Ecto neural progenitor cell (in vitro differentiated cells): Measurements from ENCODE around the gene LSM14B.
"Not testable (repeated sequence)": the region's sequence is repeated elsewhere in the genome, so short reads cannot be mapped to it uniquely, and the experiment has no call there.

Experiments
- DNase-seq: peaks from one replicate; pipeline ENCODE4 v3.0.0-alpha.2; 2018; ENCODE audit warnings: low spot score

Gene LSM14B

DNA sequence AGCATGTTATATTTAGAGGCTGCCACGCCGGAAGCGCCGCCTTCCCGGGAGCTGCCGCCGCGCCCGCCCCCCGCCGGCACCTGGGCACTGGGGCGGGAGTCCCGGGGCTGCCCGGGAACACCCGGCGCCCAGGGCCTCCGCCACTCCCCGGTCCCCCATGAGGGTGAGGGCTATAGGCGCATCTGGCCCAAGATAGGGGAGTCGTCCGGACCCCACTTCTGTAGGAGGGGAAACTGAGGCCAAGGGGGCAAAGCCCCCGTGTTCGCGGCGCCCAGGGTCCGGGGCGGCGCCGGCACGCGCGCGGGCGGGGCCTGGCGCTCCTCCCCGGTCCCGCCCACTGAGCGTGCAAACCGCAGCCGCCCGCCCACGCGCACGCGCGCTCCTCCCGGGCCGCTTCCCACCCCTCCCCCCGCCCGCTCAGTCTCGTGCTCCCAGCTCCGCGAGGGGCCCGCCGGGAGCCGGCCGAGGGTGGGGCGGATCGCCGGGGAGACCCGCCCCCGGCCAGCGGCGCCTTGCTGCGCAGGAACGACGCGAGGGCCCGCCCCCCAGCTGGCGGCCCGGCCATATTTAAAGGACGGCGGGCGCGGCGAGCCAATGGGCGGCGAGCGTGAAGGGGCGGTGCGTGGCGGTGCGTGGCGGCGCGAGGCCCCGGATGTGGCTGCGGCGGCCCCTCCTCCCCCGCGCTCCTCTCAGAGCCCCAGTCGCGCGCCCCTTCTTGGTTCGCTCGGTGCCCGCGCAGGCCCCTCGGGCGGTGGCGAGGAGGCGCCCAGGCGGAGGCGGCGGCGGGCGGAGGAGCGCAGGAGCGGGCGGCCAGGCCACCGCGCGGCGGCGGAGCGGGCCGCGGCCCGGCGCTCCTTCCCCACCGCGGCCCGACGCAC is at the start of gene LSM14B:
Gene LSM14B, plus strand, starts transcription at position 700 of the 878 bp plus-strand sequence. CDS start 192 bp downstream, outside the sequence.
- DNase-seq: peak; percentile 97

DNA sequence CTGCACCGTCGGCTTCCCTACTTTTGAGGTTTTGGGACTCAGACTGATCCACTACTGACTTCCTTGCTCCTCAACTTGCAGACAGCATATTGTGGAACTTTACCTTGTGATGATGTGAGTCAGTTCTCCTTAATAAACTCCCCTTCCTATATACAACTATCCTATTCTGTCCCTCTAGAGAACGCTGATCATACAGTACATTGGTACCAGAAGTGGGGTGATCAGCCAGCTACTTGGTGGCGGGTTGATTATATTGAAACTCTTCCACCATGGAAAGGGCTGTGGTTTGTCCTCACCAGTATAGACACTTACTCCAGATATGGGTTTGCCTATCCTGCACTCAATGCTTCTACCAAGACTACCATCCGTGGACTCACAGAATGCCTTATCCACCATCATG is 49.0 kb upstream of the LSM14B start:
- no peak for DNase-seq

DNA sequence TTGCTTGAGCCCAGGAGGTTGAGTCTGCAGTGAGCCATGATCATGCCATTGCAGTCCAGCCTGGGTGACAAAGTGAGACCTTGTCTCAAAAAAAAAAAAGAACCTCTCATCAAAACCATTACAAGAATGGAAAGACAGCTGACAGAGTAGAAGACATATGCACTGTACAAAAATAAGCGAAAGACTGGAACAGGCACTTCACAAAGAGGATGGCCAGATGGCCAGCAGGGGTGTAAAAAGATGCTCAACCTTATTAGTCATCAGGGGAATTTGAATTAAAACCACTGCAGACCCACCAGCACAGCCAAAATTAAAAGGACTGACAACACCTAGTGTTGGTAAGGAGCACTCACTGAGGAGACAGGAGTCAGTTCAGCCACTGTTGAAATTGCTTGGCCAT is 43.1 kb upstream of the LSM14B start:
- DNase-seq: no peak

DNA sequence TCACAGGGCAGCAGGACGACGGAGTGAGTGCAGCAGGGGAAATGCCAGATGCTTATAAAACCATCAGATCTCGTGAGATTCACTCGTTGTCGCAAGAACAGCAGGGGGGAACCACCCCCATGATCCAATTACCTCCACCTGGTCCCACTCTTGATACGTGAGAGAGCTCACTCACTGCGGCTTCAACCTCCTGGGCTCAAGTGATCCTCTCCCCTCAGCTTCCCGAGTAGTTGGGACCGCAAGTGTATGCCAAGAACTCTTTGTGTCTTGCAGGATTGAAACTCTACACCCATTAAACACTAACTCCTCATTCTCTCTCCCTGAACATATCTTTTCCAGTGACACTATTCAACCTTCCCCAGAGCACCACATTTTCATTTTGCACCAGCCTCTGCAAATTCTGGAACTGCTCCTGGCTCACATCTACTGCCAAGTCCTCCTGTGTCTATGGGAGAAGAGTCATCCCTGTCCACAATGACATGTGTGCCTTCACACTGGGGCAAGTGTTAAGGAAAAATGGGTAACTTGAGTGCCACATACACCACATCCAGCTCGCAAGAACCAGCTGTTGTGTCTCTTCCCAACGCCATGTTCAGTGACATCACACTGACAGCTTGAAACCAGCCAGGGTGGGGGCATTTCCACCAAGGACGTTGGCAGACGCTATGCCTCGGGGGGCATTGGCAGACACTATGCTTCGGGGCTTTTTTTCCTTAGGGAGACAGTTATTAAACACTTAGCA is 41.9 kb upstream of the LSM14B start:
- DNase-seq: no peak

DNA sequence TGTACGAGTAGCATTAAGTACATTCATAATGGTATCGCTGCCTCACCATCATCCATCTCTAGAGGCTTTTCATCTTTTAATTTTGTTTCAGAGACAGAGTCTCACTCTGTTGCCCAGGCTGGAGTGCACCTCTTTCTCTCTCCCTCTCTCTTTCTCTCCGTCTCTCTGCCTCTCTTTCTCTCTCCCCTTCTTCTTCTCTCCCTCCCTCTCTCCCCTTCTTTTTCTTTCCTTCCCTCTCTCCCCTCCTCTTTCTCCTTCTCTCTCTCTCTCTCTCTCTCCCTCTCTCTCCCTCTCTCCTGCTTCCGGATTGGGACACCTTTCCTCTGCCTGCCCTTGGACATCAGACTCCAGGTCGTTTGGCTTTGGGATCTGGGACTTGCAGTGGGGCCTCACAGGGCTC is 39.0 kb upstream of the LSM14B start:
- DNase-seq: no peak

DNA sequence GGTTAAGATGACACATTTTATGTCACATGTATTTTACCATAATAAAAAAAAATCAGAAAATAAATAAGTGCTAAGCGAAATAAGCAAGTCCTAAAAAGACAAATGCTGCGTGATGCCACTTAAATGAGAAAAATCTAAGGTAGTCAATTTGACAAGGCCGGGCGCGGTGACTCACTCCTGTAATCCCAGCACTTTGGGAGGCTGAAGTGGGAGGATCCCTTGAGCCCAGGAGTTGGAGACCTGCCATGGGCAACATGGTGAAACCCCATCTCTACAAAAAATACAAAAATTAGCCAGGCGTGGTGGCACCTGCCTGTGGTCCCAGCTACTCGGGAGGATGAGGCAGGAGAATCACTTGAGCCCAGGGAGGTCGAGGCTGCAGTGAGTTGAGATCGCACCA is 38.1 kb upstream of the LSM14B start:
- DNase-seq: not testable (repeated sequence)

DNA sequence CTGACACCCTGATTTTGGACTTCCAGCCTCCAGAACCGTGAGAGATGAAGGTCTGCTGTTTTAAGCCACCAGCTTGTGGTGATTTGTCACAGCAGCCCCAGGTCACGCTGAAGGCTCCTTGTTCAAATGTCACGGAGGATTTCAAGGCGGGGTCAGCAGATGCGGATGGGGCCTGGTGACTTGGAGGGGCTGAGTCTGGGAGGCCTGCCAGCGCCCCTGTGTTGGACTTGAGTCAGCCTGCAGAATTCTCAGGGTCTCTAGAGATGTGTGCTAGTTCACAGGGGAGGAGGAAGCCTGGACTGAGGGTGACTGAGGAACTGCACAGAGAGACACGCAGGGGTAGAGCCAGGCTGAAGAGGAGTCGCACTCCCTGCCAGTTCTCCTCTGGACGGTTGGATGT is 37.1 kb upstream of the LSM14B start:
- no peak for DNase-seq

DNA sequence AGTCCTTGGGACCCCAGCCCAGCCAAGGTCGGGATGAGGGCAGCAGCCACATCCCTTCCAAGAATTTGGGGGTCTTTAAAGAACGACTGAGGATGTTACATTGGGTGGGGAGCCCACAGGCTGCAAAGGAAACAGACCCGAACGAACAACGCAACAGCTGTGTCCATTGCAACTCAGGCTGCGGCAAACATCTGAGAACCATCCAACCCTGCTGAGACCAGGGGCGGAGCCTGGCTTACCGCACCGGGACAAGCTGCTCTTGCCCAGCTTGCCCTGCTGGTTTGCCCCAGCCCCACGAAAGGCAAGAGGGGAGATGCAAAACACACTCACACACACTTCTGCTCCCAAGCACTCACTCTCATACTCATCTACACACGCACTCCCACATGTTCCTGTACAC is 35.0 kb upstream of the LSM14B start:
- DNase-seq: no peak

DNA sequence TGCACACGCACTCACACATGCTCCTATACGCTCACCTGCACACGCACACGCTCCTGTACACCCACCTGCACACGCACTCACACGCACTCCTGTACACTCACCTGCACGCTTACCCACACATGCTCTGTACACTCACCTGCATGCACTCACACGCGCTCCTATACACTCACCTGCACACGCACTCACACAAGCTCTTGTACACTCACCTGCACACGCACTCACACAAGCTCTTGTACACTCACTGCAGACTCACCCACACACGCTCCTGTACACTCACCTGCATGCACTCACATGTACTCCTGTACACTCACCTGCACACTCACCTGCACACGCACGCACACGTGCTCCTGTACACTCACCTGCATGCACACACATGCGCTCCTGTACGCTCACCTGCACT is 34.6 kb upstream of the LSM14B start:
- DNase-seq: no peak

DNA sequence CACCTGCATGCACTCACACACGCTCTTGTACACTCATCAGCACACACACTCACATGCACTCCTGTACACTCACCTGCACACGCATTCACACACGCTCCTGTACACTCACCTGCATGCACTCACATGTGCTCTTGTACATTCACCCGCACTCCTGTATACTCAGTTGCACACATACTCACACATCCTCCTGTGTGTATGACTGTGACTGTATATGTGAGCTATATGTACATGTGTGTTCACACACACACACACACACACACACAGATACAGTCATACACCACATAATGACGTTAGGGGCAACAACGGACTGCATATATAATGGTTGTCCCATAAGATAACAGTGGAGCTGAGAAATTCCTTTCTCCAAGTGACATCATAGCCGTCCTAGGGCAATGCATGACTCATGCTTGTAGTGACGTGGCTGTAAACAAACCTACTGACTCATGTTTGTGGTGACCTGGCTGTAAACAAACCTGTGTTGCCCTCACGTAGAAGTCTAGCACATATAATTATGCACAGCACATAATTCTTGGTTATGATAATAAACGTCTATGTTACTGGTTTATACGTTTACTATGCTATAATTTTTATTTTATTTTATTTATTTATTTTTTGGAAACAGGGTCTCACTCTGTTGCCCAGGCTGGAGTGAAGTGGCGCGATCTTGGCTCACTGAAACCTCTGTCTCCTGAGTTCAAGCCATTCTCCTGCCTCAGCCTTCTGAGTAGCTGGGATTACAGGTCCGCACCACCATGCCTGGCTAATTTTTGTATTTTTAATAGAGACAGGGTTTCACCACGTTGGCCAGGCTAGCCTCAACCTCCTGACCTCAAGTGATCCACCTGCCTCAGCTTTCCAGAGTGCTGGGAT is 33.8 kb upstream of the LSM14B start:
- DNase-seq: no peak

DNA sequence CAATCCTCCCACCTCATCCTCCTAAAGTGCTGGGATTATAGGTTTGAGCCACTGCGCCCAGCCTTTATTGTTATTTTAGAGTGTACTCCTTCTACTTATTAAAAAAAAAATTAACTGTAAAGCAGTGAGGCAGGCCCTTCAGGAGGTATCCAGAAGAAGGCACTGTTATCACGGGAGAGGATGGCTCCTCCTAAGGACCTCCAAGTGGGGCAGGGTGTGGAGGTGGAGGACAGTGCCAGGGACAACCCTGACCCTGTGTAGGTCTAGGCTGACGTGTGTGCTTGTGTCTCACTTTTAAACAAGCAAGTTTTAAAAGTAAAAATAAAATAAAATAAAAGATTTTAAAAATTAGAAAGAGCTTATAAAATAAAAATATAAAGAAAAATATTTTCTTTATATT is 32.9 kb upstream of the LSM14B start:
- DNase-seq: no peak

DNA sequence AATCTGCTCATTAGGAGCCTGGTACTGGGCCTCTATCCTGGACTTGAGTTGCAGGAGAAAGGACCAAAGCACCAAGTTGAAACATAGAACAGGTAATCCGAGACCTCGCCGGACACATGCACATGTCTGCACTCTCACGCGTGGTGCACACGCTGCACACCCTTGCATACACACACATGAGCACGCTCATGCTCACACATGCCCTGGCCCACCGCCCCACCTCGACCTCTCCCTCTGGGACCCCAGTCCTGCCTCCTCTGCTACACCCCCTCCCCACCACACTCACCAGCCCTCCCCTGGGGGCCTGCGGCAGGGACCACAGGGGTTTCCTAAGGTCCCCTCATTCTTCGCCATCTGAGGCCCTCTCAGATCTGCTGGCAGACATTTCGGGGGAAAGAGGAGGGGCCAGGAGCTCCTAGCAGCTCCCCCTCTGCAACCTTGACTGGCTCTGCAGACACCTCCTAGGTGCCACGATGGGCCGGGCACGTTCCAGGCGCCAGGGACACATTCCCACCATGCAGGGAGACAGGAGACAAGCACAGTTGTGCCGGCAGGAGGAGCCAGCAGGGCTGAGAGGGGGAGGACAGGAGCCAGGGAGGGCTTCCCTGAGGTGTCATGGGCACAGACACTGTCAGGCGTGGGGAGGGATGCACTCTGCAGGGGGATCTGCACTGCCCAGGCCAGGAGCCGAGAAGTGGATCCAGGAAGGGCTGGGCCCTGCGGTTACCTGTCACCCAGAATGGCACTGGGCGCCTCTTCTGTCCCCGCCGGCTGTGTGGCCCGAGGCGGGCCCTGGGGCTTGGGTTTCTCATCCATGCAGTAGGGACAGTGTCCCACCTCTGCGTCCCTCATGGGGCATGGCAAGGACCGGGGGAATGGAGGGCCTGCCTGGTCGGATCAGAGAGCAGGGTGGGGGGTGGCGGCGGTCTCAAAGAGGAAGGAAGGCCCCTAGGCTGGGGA is 25.6 kb upstream of the LSM14B start:
- DNase-seq: no peak

DNA sequence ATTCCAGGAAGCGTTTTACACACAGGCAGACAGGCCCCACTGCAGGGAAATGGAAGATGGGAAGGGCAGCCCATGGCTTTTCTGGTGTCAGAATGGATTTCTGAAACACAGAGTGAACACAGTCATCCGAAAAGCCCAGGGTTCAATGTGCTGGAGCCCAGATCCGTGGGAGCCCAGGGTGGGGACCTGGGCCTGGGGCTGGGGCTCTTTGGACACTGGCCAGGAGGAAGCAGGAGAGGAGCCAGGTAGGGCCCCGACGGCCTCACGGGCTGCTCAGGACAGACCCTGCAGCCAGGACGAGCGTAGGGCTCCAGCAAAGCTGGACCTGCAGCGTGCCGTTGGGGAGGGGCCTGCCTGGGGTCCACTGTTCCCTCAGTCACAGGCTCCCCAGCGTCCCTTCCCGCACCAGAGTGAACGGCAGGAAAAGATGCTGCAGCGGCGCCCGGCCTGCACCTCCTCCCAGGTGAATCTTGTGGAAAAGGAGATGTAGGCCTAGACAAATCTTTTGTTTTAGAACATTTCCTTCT is 24.3 kb upstream of the LSM14B start:
- no peak for DNase-seq

DNA sequence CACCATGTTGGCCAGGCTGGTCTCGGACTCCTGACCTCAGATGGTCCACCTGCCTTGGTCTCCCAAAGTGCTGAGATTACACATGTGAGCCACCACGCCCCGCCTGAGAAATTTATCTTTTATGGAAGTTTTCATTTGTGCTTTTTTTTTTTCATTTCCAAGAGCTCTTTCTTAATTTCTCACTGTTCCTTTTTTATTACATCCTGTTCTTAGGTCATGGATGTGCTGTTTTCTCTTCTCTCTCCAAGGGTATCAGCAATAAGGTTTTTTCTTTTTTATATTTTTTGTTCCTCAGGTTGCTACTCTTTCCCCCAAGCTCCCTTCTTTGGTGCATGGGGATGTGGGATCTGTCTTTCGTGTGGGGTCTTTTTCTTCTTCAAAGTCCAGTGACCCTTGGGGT is 21.2 kb upstream of the LSM14B start:
- DNase-seq: no peak

DNA sequence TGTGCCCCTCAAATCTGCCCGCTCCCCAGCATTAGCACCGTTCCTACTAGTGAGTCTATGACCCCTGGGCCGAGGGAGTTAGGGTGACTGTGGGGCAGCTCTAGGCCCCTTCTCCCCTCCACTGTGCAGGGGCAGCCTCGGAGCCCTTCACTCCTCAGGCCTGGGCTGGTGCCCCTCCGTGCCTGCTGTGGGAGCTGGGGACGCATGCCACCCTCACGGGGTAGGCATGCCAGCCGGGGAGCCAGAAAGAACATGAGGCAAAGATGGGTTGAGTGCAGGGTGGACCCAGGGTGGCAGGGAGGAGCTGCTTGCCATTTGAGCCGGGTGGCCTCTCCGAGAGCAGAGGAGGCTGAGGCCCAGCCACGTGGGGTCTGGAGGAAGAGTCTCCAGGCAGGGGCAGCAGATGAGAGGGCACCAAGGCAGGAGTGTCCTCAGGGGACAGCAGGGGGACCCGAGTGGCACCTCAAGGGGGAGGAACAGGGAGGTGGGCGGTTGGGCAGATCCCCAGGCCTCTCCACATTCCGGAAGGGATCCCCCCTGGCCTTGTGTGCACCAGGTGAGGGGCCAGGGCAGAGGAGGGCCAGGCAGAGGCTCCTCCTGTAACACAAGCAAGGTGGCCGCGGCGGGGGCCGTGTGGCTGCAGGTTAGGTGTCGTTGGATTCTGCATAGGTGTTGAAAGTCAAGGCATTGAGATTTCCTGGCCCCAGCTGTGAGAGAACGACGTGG is 18.6 kb upstream of the LSM14B start:
- peak; percentile 43 for DNase-seq

DNA sequence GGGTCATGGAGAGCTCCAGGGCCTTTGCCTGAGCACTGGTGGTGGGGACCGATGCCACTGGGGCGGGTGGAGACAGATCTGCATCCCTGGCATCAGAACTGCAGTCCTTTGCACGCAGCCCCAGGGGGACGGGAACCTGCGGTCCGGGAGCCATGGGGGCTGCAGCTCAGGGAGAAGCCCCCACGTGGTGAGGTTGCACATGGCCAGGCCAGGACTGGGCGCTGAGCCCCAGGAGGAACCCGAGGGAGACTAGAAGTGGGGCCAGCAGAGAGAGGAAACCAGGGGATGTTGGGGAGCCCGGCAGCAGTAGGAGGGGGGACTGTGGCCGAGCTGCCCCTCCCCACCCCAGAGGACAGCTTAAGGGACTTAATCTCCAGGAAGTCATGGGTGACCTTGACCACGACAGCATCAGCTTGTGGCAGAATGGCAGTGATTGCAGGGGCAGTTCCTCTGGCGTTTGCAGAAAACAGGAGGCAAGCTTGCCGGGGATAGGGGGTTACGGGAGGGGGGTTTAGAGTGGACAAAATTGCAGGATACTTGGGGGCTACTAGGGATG is 18.0 kb upstream of the LSM14B start:
- no peak for DNase-seq

DNA sequence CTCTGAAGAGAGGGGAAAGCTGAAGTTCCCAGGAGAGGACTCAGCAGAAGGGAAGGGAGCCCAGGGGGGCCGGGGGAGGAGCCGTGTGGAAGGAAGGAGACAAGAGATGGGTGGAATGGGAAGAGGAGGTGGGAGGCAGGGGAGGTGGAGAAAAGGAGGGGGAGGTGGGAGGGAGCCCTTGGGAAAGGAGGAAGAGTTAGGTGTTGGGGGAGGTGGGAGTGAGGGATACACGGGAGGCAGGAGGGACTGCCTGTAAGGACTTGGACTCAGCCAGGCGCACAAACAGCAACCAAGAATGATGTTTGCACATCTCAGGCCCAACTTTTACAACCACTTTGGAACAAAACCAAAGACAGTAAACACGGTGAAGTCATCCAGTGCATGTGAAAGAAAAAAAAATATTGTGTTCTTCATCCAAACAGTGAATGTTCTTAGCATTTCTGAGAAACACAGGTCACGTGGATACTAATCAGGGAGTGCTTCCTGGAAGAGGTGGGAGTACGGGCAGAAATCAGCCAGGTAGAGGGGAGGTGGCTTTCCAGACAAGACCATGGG is 17.4 kb upstream of the LSM14B start:
- DNase-seq: no peak

DNA sequence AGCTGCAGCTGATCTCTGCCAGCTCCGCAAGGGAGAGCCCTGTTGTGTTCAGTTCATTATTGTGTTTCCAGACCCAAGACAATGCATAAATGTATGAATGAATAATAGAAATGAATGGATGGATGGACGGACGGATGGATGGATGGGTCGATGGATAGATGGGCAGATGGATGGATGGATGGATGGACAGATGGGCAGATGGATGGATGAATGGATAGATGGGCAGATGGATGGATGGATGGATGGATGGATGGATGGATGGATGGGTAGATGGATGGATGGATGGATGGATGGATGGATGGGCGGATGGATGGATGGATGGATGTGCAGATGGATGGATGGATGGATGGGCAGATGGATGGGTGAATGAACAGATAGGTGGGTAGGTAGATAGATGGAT is 16.7 kb upstream of the LSM14B start:
- DNase-seq: no peak

DNA sequence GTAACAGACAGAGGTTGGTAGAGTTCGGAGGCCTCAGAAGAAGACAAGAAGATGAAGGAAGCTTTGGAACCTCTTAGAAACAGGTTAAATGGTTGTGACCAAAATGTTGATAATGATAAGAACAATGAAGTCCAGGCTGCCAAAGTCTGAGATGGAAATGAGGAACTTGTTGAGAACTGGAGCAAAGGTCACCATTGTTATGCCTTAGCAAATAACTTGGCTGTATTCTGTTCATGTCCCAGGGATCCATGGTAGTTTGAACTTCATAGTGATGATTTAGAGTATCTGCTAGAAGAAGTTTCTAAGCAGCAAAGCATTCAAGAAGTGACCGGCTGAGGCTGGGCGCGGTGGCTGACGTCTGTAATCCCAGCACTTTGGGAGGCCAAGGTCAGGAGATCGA is 11.1 kb upstream of the LSM14B start:
- no peak for DNase-seq

DNA sequence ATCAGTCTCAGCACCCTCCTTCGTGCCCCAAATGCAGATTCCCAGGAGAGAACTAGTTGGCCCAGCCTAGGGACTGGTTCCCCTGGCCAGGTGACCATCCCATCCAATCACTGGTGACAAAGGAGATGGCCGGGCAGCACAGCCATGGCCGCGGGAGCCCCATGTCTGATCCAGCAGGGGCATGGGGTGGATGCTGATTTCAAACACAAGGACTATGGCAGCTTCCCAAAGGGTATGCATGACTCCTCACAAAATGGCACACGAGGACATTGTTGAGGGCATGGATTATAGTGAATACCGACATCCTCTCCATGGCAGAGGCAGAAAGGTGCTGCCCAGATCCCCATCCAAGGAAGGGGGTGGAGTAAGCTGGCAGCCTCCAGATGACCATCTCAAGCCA is 9.9 kb upstream of the LSM14B start:
- DNase-seq: no peak
